Measurements from ENCODE around the gene SCN9A. TPM values are rescaled to one million over a fixed set of nuclear protein-coding genes. Genes with fewer than 3 reads are reported as not detected.
"Not testable (repeated sequence)": the region's sequence is repeated elsewhere in the genome, so short reads cannot be mapped to it uniquely, and the experiment has no call there.

The SCN9A gene
- polyA plus RNA-seq (2013, experiment 1 of 2; ENCODE audit: insufficient read length), result 2.2 TPM
- polyA plus RNA-seq (2013, experiment 2 of 2; ENCODE audit: insufficient read length), result 4.0 TPM

DNA sequence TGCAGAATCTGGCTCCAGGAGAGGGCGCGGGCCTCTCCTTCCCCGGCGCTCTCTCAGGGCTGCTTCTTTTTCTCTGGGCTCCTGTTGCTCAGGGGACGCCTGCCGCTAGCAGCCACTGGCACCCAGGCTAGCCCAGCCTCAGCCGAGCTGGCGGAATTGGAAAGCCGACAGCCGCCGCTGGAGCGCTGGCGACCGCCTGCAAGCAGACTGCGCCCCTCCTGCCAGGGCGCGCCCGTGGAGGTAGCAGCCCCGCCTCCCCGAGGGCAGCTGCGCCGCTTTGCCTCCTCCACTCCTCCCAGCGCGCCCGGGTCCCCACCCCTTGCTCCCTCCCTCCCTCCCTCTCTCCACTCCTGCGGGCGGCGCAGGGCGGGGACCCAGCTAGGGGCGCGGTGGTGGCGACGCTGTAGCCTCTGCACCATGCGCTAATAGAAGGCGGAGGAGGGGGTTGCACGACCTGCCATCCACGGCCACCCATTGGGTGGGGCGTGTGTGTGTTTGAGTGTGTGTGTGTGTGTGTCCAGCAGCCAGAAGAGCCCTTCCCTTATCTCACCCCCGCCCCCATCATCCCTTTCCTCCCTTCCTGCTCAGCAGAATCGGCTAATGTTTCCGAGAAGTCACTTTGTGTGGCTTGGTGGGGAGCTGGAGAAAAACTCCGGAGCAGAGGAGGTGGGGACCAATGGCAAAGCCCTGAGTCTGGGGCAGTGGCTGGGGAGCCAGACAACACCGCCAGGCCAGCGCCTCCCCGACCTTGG lies at the start of gene SCN9A:
SCN9A (minus strand) TSS at position 209 of the 752 bp plus-strand sequence. CDS start 64,188 bp downstream, outside the sequence.
- peak; percentile 61 for DNase-seq

DNA sequence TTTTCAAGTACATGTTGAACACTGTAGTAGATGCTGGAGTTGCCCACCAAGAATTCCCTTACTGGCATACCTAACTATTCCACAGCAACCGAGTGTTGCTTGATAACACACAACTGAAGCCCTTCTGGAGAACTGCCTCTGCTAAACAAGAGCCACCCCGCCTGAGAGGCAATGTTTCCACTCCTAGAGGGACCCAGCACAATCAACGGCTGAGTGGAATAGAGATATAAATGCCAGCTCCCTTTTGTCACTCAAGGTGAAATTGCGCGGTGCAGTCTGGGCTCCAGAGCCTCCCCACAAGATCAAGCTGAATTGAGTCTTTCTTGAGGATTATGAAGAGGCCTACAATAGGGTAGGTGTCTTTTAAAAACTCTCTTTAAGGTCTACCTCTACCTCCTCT lies 49.1 kb upstream of the SCN9A start:
- DNase-seq, result no peak

DNA sequence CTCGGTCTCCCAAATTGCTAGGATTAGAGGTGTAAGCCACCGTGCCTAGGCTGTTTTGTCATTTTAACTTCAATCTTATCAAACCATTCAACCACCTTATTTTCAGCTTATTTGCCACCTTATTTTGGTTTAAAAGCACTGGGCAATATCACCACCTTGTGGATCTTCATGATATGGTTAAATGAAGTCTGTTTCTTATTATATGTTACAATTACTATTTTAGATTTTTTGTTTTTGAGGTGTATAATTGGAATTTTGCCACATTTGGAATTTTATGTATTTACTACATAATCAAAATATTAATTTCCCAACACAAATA lies 43.8 kb upstream of the SCN9A start:
- peak; percentile 49 for DNase-seq

DNA sequence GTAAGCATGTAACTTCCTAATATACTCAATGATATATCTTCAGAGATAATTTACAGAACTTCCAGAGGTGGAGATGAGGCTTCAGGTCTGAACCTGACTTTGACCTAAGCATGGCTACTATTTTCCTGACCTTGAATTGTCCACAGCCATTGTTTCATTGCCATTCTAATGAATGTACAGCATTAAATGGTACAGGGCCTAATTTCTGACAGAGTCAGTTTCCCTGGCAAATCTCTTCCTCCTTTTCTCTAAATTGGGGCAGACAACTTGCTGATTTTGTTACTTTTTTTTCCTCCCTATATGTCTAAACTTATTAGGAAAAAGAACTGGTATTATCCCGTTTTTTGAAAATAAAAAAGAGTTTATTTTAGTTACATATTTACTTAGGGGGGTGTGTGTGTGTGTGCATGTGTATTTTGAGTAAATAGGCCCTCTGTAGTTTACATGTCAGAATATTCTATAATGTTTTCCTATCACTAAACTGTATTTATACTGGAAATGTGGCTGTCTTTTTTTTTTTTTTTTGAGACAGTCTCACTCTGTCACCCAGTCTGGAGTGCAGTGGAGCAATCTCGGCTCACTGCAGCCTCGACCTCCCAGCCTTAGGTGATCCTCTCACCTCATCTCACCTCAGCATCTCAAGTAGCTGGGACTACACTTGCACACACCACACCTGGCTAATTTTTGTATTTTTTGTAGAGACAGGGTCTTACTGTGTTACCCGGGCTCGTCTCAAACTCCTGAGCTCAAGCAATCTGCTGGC lies 43.3 kb upstream of the SCN9A start:
- DNase-seq, result no peak

GRCh38 chr2:166417669-166418068 lies 41.9 kb upstream of the SCN9A start:
- peak; percentile 65 for DNase-seq

DNA sequence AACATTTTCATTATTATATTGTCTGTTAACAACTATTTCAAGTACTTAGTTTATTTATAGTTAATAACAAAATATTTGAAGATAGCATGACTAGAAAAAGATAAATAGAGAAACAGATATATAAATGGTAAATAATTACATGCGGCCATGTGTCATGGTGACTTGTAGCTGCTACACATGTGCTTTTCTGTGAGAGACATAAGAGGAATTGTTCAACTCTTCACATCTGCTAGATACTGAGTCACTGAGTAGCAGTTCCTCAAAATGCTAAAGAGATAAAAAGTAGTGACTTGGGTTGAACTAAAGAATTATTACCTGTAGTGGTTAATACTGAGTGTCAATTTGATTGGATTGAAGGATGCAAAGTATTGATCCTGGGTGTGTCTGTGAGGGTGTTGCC lies 37.5 kb upstream of the SCN9A start:
- DNase-seq, result no peak

GRCh38 chr2:166411473-166412230 lies 35.9 kb upstream of the SCN9A start:
- peak; percentile 52 for DNase-seq

DNA sequence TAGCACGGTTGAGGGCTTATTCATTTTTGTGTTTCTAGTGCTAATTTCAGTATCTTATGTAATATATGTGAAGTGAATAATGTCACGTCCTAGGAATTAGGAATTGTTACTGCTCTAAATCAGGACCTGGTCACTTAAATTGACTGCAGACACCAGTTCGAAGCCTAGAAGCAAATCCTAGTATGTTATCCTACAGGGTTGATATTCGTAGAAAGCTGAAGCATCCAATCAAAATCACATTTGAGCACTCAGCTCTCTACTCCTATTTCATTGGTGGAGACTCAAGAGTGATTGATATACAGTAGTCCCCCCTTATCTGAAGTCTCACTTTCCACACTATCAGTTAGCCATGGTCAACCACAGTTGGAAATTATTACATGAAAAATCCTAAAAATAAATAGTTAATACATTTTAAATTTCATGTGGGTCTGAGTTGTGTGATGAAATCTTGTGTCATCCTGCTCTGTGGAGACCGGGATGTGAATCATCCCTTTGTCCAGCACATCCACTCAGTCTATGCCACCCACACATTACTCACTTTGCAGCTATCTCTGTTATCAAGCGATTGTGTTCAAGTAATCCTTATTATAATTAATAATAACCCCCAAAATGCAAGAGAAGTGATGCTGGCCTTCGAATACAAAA lies 35.2 kb upstream of the SCN9A start:
- peak; percentile 91 for DNase-seq

GRCh38 chr2:166407746-166408145 lies 32.0 kb upstream of the SCN9A start:
- not testable (repeated sequence) for DNase-seq

GRCh38 chr2:166406374-166406773 lies 30.6 kb upstream of the SCN9A start:
- no peak for DNase-seq

DNA sequence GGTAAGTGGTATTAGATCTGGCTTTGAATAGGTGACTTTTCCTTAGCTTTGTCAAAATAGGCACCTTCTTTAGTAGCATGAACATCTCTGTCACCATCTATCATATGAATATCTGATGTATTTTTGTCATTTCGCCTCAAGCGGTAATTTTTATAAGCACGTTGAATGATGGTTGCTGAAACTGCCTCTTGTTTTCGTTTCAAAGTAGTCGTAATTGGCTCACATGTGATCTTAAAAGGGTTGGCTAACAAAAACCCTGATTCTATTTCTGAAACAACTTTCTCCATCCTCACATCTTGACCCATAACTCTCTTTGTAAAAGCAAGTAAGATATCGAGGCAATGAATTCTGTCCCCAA lies 29.8 kb upstream of the SCN9A start:
- DNase-seq, result no peak

DNA sequence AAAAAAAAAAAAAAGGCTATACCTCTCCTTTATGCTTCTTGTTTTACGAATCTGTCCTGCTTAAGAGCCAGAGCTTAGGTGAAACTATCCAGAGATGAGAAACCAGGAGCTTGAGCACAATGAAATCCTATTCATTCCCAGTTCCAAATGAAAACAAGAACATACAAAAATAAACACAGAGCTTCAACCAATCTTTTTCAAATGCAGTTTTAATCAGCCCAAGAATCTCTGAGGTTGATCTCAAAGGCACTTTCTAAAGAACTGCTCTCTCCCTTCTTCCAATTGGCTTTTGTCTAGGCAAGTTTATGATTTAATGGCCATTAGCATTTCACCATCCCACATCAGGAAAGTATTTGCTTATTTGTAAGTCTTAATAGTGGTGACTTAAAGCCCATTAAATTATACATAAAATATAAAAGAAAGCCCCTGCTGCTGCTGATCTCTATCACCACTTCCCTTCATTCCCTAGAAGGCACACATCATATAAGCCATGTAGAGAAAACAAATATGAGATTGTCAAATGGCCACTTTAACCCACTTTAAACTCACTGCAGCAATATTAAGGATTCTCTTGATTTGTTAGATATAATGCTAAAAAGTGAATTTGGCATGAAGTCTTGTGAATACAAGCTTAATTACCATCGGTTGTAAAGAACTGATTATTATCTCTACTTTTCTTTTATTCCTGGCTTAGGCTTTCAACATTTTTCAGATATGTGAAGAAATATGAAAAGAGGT lies 29.3 kb upstream of the SCN9A start:
- no peak for DNase-seq

GRCh38 chr2:166394245-166394644 lies 18.5 kb upstream of the SCN9A start:
- no peak for DNase-seq

GRCh38 chr2:166393008-166393407 lies 17.3 kb upstream of the SCN9A start:
- no peak for DNase-seq

DNA sequence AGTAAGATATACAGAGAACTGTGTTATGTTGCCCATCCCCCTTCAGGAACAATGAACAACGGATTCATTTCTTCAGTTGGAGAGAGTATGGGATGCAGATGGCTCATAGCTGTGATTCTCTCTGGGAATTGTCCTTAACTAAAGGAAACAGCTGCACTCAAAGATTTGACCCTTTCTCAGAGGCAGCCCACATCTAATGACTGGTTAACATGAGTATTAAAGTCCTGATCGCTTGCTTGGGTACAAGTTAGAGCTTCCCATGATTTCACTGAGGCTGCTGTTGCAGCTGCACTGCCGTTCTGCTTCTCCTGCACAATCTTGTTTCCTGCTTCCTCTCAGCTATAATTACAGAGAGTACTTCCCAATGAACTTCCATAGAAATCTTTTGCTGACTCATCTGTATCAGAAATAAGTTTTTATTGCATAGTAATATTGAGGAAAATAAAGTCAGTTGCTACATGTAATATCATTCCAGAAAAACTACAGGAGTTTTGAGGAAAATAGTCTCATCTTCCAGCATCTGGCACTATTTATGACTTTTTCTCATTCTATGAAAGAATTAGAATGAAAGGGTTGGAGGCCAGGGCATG lies 12.8 kb upstream of the SCN9A start:
- DNase-seq, result no peak

DNA sequence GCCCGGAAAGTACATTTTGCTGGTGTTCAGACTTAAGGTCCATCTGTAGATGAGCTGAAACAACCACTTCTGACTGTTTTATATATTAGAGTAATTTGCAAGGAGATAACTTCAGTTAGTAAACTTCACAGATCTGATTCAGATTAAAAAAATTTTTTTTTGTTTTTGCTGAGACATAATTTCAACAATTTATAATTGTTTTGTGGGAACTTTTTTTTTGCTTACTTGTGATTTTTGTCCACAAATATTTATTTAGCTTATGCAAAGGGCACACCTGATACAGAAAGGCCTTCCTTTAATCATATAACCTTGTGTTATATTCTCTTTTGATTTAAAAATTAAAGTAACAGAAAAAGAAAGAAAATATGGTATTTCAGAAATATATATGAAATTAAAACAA lies 9.6 kb upstream of the SCN9A start:
- DNase-seq, result no peak

GRCh38 chr2:166384774-166385173 lies 9.0 kb upstream of the SCN9A start:
- peak; percentile 29 for DNase-seq

- no peak for DNase-seq
Measured at GRCh38 chr2:166382448-166382847, 6.7 kb upstream of the SCN9A start.

GRCh38 chr2:166380615-166381014 lies 4.9 kb upstream of the SCN9A start:
- DNase-seq, result no peak

GRCh38 chr2:166376873-166377272 lies 1.1 kb upstream of the SCN9A start:
- no peak for DNase-seq

GRCh38 chr2:166376488-166376828 lies 714 bp upstream of the SCN9A start:
- DNase-seq, result no peak

DNA sequence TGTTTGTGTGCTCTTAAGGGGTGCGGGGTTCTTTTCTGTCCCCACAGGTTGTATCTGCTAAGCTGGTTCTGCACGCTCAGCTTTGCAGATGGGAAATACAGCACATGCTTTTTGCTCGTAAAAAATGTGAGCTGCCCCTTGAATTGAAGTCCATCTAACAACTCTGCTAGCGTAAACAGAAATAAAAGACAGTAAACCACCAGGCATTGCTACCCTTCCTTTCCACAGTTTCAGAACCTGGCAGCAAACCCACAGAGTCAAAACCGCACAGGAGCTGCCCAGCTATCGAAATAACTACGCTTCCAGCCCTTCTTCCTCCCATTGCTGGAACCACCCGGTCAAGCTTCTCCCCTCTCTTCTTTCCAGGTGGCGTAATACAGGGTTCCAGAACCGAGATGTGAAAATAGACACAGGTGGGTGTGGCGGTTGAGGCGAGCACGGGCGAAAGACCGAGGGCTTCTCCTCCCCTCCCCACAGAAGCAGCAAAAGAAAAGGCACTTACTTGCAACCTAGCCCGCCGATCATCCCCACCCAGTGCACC lies 479 bp downstream of the SCN9A start:
- no peak for DNase-seq

Data from fibroblast of skin of back (primary cell).